Stimulated activated CD8-positive, alpha-beta memory T cell treated with anti-CD3 and anti-CD28 coated beads, Interleukin-15, amount 100 ng/mL, for 24 hours (primary cell): Measurements from ENCODE around the gene KRTAP5-7.
"Not testable (repeated sequence)": the region's sequence is repeated elsewhere in the genome, so short reads cannot be mapped to it uniquely, and the experiment has no call there.

Experiments
- DNase-seq: peaks from one replicate; pipeline ENCODE4 v3.0.0-alpha.2; 2020; ENCODE audit warnings: low read depth

The KRTAP5-7 gene

GRCh38 chr11:71534711-71535608 lies 7.9 kb downstream of the KRTAP5-7 start:
- DNase-seq, result not testable (repeated sequence)

GRCh38 chr11:71535825-71536224 lies 8.8 kb downstream of the KRTAP5-7 start:
- DNase-seq, result no peak

- DNase-seq, result no peak
Observed at GRCh38 chr11:71537537-71537936, 10.5 kb downstream of the KRTAP5-7 start.

- DNase-seq, result not testable (repeated sequence)
Observed at GRCh38 chr11:71537977-71538665, 11.1 kb downstream of the KRTAP5-7 start, which contains the start of gene KRTAP5-8. Gene KRTAP5-8, plus strand, starts transcription at chr11:71538025. Its CDS starts 31 bp downstream, at chr11:71538056.

- DNase-seq, result no peak
Observed at GRCh38 chr11:71538666-71538990, 11.6 kb downstream of the KRTAP5-7 start.

GRCh38 chr11:71539017-71539416 lies 11.9 kb downstream of the KRTAP5-7 start:
- DNase-seq, result no peak

- not testable (repeated sequence) for DNase-seq
Observed at GRCh38 chr11:71539971-71540370, 12.9 kb downstream of the KRTAP5-7 start.

- DNase-seq, result not testable (repeated sequence)
Observed at GRCh38 chr11:71540521-71541304, 13.6 kb downstream of the KRTAP5-7 start.

GRCh38 chr11:71542382-71542781 lies 15.3 kb downstream of the KRTAP5-7 start:
- DNase-seq, result no peak

- no peak for DNase-seq
Observed at GRCh38 chr11:71542879-71543777, 16.1 kb downstream of the KRTAP5-7 start.

- no peak for DNase-seq
Observed at GRCh38 chr11:71543866-71544265, 16.8 kb downstream of the KRTAP5-7 start.

- DNase-seq, result no peak
Observed at GRCh38 chr11:71544525-71545214, 17.6 kb downstream of the KRTAP5-7 start.

- no peak for DNase-seq
Observed at GRCh38 chr11:71545405-71545966, 18.4 kb downstream of the KRTAP5-7 start.

GRCh38 chr11:71548120-71548519 lies 21.1 kb downstream of the KRTAP5-7 start, which contains the start of gene KRTAP5-9:
Gene KRTAP5-9, plus strand, starts transcription at chr11:71548420. Its CDS starts 238 bp downstream, at chr11:71548658.
- DNase-seq, result no peak

- DNase-seq, result no peak
Observed at GRCh38 chr11:71548716-71549151, 21.7 kb downstream of the KRTAP5-7 start.

GRCh38 chr11:71551711-71552110 lies 24.6 kb downstream of the KRTAP5-7 start:
- DNase-seq, result no peak

GRCh38 chr11:71554996-71555395 lies 27.9 kb downstream of the KRTAP5-7 start:
- DNase-seq, result no peak

GRCh38 chr11:71555508-71555907 lies 28.4 kb downstream of the KRTAP5-7 start:
- no peak for DNase-seq

GRCh38 chr11:71556018-71556417 lies 29.0 kb downstream of the KRTAP5-7 start:
- no peak for DNase-seq

GRCh38 chr11:71557257-71557656 lies 30.2 kb downstream of the KRTAP5-7 start:
- DNase-seq, result no peak
